ENCODE data around the gene NKIRAS1.

The NKIRAS1 gene

DNA sequence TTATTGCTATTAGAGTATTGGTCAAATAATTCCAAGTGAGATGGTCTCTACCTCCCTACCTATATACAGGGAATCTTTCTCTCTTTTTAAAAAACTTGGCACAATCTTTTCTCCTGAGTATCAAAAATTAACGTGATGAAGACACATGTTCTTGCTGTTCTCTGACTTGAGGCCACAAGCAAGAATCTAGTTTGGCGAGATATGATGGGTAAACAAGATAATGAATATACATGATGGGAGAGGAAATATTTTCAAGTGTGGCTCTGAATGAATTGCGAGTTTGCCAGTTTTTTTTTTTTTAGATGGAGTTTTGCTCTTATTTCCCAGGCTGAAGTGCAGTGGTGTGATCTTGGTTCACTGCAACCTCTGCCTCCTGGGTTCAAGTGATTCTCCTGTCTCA is 39.9 kb upstream of the NKIRAS1 start:
- TF ChIP-seq CSDC2 (CRISPR knock-in tag; IDR thresholded peaks at IDR 0.05) (no peak), TCF4 (CRISPR knock-in tag; IDR thresholded peaks at IDR 0.05; ENCODE audit: borderline replicate concordance) (no peak), ZNF70 (CRISPR knock-in tag; IDR thresholded peaks at IDR 0.05) (no peak), PPARA (CRISPR knock-in tag; IDR thresholded peaks at IDR 0.05; ENCODE audit: borderline replicate concordance) (no peak), RARB (CRISPR knock-in tag; IDR thresholded peaks at IDR 0.05) (no peak), OSR1 (CRISPR knock-in tag; IDR thresholded peaks at IDR 0.05) (no peak), ZNF565 (CRISPR knock-in tag; conservative IDR thresholded peaks at IDR 0.05; ENCODE audit: low read depth) (no peak), SNAI2 (CRISPR knock-in tag; IDR thresholded peaks at IDR 0.05) (no peak), ISL1 (CRISPR knock-in tag; IDR thresholded peaks at IDR 0.05) (no peak), GLIS3 (CRISPR knock-in tag; IDR thresholded peaks at IDR 0.05) (no peak)
- ATAC-seq: no peak

GRCh38 chr3:23954144-23954543 is 37.4 kb upstream of the NKIRAS1 start:
- TF ChIP-seq ZFP30 (CRISPR knock-in tag; IDR thresholded peaks at IDR 0.05): no peak
- TF ChIP-seq TCF4 (CRISPR knock-in tag; IDR thresholded peaks at IDR 0.05; ENCODE audit: borderline replicate concordance): no peak
- no peak for TF ChIP-seq BACH2 (CRISPR knock-in tag; IDR thresholded peaks at IDR 0.05; ENCODE audit: borderline replicate concordance)
- TF ChIP-seq ZFP3 (CRISPR knock-in tag; IDR thresholded peaks at IDR 0.05): no peak
- TF ChIP-seq ZNF70 (CRISPR knock-in tag; IDR thresholded peaks at IDR 0.05): no peak
- no peak for TF ChIP-seq CSRNP3 (CRISPR knock-in tag; IDR thresholded peaks at IDR 0.05)
- TF ChIP-seq GLIS3 (CRISPR knock-in tag; IDR thresholded peaks at IDR 0.05): no peak
- TF ChIP-seq, protein P1, sequence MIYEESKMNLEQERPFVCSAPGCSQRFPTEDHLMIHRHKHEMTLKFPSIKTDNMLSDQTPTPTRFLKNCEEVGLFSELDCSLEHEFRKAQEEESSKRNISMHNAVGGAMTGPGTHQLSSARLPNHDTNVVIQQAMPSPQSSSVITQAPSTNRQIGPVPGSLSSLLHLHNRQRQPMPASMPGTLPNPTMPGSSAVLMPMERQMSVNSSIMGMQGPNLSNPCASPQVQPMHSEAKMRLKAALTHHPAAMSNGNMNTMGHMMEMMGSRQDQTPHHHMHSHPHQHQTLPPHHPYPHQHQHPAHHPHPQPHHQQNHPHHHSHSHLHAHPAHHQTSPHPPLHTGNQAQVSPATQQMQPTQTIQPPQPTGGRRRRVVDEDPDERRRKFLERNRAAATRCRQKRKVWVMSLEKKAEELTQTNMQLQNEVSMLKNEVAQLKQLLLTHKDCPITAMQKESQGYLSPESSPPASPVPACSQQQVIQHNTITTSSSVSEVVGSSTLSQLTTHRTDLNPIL (CRISPR knock-in tag; IDR thresholded peaks at IDR 0.05; ENCODE audit: low read depth): no peak
- TF ChIP-seq SNAI2 (CRISPR knock-in tag; IDR thresholded peaks at IDR 0.05): no peak
- no peak for TF ChIP-seq CSDC2 (CRISPR knock-in tag; IDR thresholded peaks at IDR 0.05)
- TF ChIP-seq, protein P2, sequence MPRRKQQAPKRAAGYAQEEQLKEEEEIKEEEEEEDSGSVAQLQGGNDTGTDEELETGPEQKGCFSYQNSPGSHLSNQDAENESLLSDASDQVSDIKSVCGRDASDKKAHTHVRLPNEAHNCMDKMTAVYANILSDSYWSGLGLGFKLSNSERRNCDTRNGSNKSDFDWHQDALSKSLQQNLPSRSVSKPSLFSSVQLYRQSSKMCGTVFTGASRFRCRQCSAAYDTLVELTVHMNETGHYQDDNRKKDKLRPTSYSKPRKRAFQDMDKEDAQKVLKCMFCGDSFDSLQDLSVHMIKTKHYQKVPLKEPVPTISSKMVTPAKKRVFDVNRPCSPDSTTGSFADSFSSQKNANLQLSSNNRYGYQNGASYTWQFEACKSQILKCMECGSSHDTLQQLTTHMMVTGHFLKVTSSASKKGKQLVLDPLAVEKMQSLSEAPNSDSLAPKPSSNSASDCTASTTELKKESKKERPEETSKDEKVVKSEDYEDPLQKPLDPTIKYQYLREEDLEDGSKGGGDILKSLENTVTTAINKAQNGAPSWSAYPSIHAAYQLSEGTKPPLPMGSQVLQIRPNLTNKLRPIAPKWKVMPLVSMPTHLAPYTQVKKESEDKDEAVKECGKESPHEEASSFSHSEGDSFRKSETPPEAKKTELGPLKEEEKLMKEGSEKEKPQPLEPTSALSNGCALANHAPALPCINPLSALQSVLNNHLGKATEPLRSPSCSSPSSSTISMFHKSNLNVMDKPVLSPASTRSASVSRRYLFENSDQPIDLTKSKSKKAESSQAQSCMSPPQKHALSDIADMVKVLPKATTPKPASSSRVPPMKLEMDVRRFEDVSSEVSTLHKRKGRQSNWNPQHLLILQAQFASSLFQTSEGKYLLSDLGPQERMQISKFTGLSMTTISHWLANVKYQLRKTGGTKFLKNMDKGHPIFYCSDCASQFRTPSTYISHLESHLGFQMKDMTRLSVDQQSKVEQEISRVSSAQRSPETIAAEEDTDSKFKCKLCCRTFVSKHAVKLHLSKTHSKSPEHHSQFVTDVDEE (CRISPR knock-in tag; IDR thresholded peaks at IDR 0.05): no peak
- TF ChIP-seq ISL1 (CRISPR knock-in tag; IDR thresholded peaks at IDR 0.05): no peak
- TF ChIP-seq ESRRG (CRISPR knock-in tag; IDR thresholded peaks at IDR 0.05): no peak
- TF ChIP-seq TOX (CRISPR knock-in tag; IDR thresholded peaks at IDR 0.05; ENCODE audit: borderline replicate concordance): no peak
- TF ChIP-seq PPARA (CRISPR knock-in tag; IDR thresholded peaks at IDR 0.05; ENCODE audit: borderline replicate concordance): no peak
- TF ChIP-seq POU6F1 (CRISPR knock-in tag; IDR thresholded peaks at IDR 0.05; ENCODE audit: borderline replicate concordance, low read depth): no peak
- TF ChIP-seq RARB (CRISPR knock-in tag; IDR thresholded peaks at IDR 0.05): no peak
- no peak for TF ChIP-seq ZC3H10 (CRISPR knock-in tag; IDR thresholded peaks at IDR 0.05)
- no peak for ATAC-seq

DNA sequence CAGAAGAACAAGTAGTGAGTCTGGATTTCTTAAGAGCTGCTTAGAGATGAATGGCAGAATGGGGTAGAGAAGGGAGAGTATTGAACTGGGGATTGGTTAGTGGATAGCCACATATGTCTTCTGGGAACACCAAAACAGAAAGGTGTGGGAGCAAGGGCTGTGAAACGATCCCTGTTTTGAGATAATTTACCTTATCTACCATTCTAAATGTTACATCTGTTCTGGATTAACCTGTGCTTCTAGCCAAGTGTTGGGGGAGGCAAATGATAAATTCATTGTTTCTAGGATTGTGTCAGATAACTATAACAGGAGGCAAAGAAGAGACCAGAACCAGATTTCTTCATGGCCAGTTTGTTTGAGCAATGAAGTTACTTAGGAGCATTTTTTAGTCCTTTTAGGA is 36.7 kb upstream of the NKIRAS1 start:
- ATAC-seq: peak; percentile 29; the same call in 2 of the 3 replicates
- no peak for TF ChIP-seq ZFP30 (CRISPR knock-in tag; IDR thresholded peaks at IDR 0.05)
- 0 out of 2 replicates have a peak, but pooled peaks have one; percentile 17 for TF ChIP-seq TCF4 (CRISPR knock-in tag; IDR thresholded peaks at IDR 0.05; ENCODE audit: borderline replicate concordance)
- no peak for TF ChIP-seq OSR1 (CRISPR knock-in tag; IDR thresholded peaks at IDR 0.05)
- no peak for TF ChIP-seq BACH2 (CRISPR knock-in tag; IDR thresholded peaks at IDR 0.05; ENCODE audit: borderline replicate concordance)
- no peak for TF ChIP-seq ZNF8 (CRISPR knock-in tag; IDR thresholded peaks at IDR 0.05)
- no peak for TF ChIP-seq RARB (CRISPR knock-in tag; IDR thresholded peaks at IDR 0.05)

DNA sequence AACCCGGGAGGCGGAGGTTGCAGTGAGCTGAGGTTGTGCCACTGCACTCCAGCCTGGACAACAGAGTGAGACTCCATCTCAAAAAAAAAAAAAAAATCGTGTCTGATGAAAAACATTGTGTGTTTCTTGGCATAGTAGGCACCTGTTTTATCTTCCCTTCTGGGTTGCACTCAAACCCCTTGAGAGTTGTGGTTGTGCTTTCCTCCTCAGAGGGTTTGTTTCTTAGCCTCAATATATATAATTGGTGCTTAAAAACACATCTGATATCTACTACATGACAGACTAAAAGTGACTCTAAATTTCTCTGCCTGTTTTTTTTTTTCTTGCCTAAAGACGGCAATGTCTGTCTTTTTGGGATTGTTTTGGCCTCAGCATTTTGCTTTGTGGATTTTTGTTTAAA is 35.9 kb upstream of the NKIRAS1 start:
- TF ChIP-seq RARB (CRISPR knock-in tag; IDR thresholded peaks at IDR 0.05): no peak
- no peak for ATAC-seq

All from SK-N-SH treated with all-trans-retinoic acid at 6 μM for 48 hours (cell line).